Epithelial cell of proximal tubule (primary cell): ENCODE results near the gene CCDC187. TPM values are rescaled to one million over a fixed set of nuclear protein-coding genes. Genes with fewer than 3 reads are reported as not detected.

Source experiments
- DNase-seq: peaks from one replicate; pipeline ENCODE4 v3.0.0-alpha.2; 2011; ENCODE audit warnings: low read depth
- H3K4me3 ChIP-seq: 2 replicates; pipeline ENCODE4 v1.5.1; 2011; ENCODE audit warnings: low read depth, mild to moderate bottlenecking, low read length
- CTCF ChIP-seq: conservative IDR thresholded peaks from 2 replicates; pipeline ENCODE4 v1.5.1; 2012; ENCODE audit warnings: low read depth, mild to moderate bottlenecking, low read length
- total RNA-seq: library from RNA; depleted of rRNA; stranded (reverse); fragments of >200 nt; gene quantifications from 2 replicates; pipeline ENCODE4 v1.2.3, GENCODE V29; 2015

CCDC187 gene
- total RNA-seq, 1 donor from 2014 or later: 0.75 TPM

- no peak overlapping the region for H3K4me3 ChIP-seq
- DNase-seq: no peak
- TF ChIP-seq CTCF: no peak
These were observed 43.8 kb upstream of the CCDC187 start for GRCh38 chr9:136347472-136348256.

- no peak for TF ChIP-seq CTCF
- DNase-seq: no peak
- no peak overlapping the region for H3K4me3 ChIP-seq
These were observed 43.1 kb upstream of the CCDC187 start for GRCh38 chr9:136346927-136347465.

GRCh38 chr9:136346157-136346481 lies 42.2 kb upstream of the CCDC187 start:
- no peak for DNase-seq
- TF ChIP-seq CTCF: no peak
- H3K4me3 ChIP-seq: no peak overlapping the region

- no peak overlapping the region for H3K4me3 ChIP-seq
- peak; percentile 63 for TF ChIP-seq CTCF
- DNase-seq: no peak
These were observed 41.6 kb upstream of the CCDC187 start for GRCh38 chr9:136345281-136346156.

- H3K4me3 ChIP-seq: no peak overlapping the region
- DNase-seq: no peak
- no peak for TF ChIP-seq CTCF
These were observed 40.8 kb upstream of the CCDC187 start for GRCh38 chr9:136344544-136345280.

- TF ChIP-seq CTCF: no peak
- H3K4me3 ChIP-seq: no peak overlapping the region
- no peak for DNase-seq
These were observed 40.0 kb upstream of the CCDC187 start for GRCh38 chr9:136343884-136344269.
